Neural cell (in vitro differentiated cells): ENCODE results near the gene KRTAP20-1. TPM values are rescaled to one million over a fixed set of nuclear protein-coding genes. Genes with fewer than 3 reads are reported as not detected.

ENCODE experiments used
- H2AFZ ChIP-seq: fragments of 200-600, 300-800 bp; sonication (generic), shearing (Covaris generic); 2 replicates; pipeline ENCODE4 v1.6.0; 2014; ENCODE audit warnings: low read depth, mild to moderate bottlenecking, antibody characterized with exemption, low read length, moderate library complexity
- H3F3A ChIP-seq: fragments of 200-600 bp; shearing (Covaris generic); 2 replicates; pipeline ENCODE4 v1.6.1; 2016; ENCODE audit warnings: mild to moderate bottlenecking, moderate library complexity, mixed read lengths, antibody characterized with exemption, low read length; ENCODE audit not compliant: insufficient read depth, poor library complexity, severe bottlenecking
- H3K27ac ChIP-seq: fragments of 200-600, 300-800 bp; sonication (generic), shearing (Covaris generic); 2 replicates; pipeline ENCODE4 v1.5.1; 2014; ENCODE audit warnings: mild to moderate bottlenecking, low read length, moderate library complexity
- H3K27me3 ChIP-seq: fragments of 300-800, 200-600 bp; sonication (generic), shearing (Covaris generic); 2 replicates; pipeline ENCODE4 v1.6.0; 2014; ENCODE audit warnings: mild to moderate bottlenecking, low read depth, low read length, moderate library complexity; ENCODE audit not compliant: insufficient read depth
- H3K36me3 ChIP-seq: fragments of 300-800, 200-600 bp; sonication (generic), shearing (Covaris generic); 2 replicates; pipeline ENCODE4 v1.5.1; 2014; ENCODE audit warnings: mild to moderate bottlenecking, antibody characterized with exemption, low read length, moderate library complexity; ENCODE audit not compliant: insufficient read depth
- H3K4me2 ChIP-seq: fragments of 300-800, 200-600 bp; sonication (generic), shearing (Covaris generic); 2 replicates; pipeline ENCODE4 v1.6.0; 2014; ENCODE audit warnings: mild to moderate bottlenecking, low read length
- H3K4me3 ChIP-seq: fragments of 300-800, 200-600 bp; sonication (generic), shearing (Covaris generic); 2 replicates; pipeline ENCODE4 v1.5.1; 2014; ENCODE audit warnings: mild to moderate bottlenecking, low read length, moderate library complexity
- H3K79me2 ChIP-seq: fragments of 200-600 bp; shearing (Covaris generic); replicated peaks from 2 replicates; pipeline ENCODE4 v1.6.0; 2014; ENCODE audit warnings: mild to moderate bottlenecking, low read length, moderate library complexity; ENCODE audit not compliant: insufficient read depth
- H3K9ac ChIP-seq: fragments of 300-800, 200-600 bp; sonication (generic), shearing (Covaris generic); 2 replicates; pipeline ENCODE4 v1.6.1; 2016; ENCODE audit warnings: mild to moderate bottlenecking, low read length, mixed read lengths
- H3K9me2 ChIP-seq: fragments of 200-600 bp; shearing (Covaris generic); 2 replicates; pipeline ENCODE4 v1.6.1; 2016; ENCODE audit warnings: mild to moderate bottlenecking, low read length, mixed read lengths; ENCODE audit not compliant: insufficient read depth
- H3K9me3 ChIP-seq: fragments of 200-600, 300-800 bp; sonication (generic), shearing (Covaris generic); 2 replicates; pipeline ENCODE4 v1.6.1; 2016; ENCODE audit warnings: mild to moderate bottlenecking, mixed run types, low read length, moderate library complexity, mixed read lengths
- H4K20me1 ChIP-seq: fragments of 200-600 bp; shearing (Covaris generic); 2 replicates; pipeline ENCODE4 v1.6.1; 2016; ENCODE audit warnings: mild to moderate bottlenecking, mixed run types; ENCODE audit not compliant: insufficient read depth
- EP300 ChIP-seq: fragments of 450-650 bp; conservative IDR thresholded peaks from 2 replicates; pipeline ENCODE4 v1.6.1; 2014; ENCODE audit warnings: antibody characterized with exemption, mild to moderate bottlenecking, moderate library complexity; ENCODE audit not compliant: poor library complexity, severe bottlenecking
- EZH2 ChIP-seq: fragments of 200-600, 300-800 bp; shearing (Covaris generic), sonication (generic); IDR thresholded peaks from 2 replicates; pipeline ENCODE4 v1.6.1; 2014; ENCODE audit warnings: antibody characterized with exemption, low read length, borderline replicate concordance, mild to moderate bottlenecking; ENCODE audit not compliant: insufficient read depth, poor library complexity, severe bottlenecking
- MXI1 ChIP-seq: fragments of 450-650 bp; conservative IDR thresholded peaks from 2 replicates; pipeline ENCODE4 v1.6.1; 2014; ENCODE audit warnings: antibody characterized with exemption, mild to moderate bottlenecking; ENCODE audit not compliant: poor library complexity, severe bottlenecking
- POLR2AphosphoS5 ChIP-seq: IDR thresholded peaks from 2 replicates; pipeline ENCODE4 v1.6.1; 2012
- RAD21 ChIP-seq: fragments of 450-650 bp; conservative IDR thresholded peaks from 2 replicates; pipeline ENCODE4 v1.6.1; 2014; ENCODE audit warnings: antibody characterized with exemption, mild to moderate bottlenecking, moderate library complexity
- SMC3 ChIP-seq: fragments of 450-650 bp; conservative IDR thresholded peaks from 2 replicates; pipeline ENCODE4 v1.6.1; 2014; ENCODE audit warnings: antibody characterized with exemption, mild to moderate bottlenecking, moderate library complexity; ENCODE audit not compliant: poor library complexity
- TAF1 ChIP-seq: IDR thresholded peaks from 2 replicates; pipeline ENCODE4 v1.6.1; 2012; ENCODE audit warnings: low read depth
- polyA plus RNA-seq: library from polyadenylated mRNA; depleted of rRNA; stranded (reverse); fragments of >200 nt; gene quantifications from 2 replicates; pipeline ENCODE4 v1.2.3, GENCODE V29; 2014
- TF ChIP-seq, protein P1 (sequence below): IDR thresholded peaks from 2 replicates; pipeline ENCODE4 v1.6.1; 2012; ENCODE audit warnings: borderline replicate concordance
- TF ChIP-seq, protein P2 (sequence below): fragments of 450-650 bp; IDR thresholded peaks from 2 replicates; pipeline ENCODE4 v1.5.1; 2014; ENCODE audit warnings: antibody characterized with exemption, mild to moderate bottlenecking, moderate library complexity; ENCODE audit not compliant: poor library complexity, severe bottlenecking

KRTAP20-1 gene
- polyA plus RNA-seq, 1 donor from 2014 or later, result not detected

DNA sequence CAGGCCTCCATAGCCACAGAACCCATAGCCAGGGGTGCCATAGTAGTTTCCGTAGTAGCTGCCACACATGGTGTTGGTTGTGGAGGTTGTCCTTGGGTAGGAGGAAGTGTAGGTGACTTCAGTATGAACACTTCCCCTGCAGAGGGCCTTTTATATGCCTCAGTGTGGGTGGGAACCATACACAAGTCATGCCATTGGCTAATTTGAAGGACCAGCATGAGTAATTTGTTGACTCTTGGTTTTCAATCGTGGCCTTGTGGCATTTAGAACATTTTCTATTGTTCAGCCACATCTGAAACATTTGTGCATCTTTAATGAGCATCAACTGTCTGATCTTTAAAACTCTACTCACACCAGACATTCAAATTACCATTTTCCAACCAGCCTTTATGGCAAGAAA, 2.4 kb upstream of the KRTAP20-1 start, which contains the start of gene KRTAP6-1:
TSS of gene KRTAP6-1 (minus strand) at position 95 of the 400 bp plus-strand sequence. CDS start at position 69, 26 bp downstream.
- no peak for TF ChIP-seq TAF1
- TF ChIP-seq POLR2AphosphoS5, result no peak
- TF ChIP-seq SMC3, result no peak
- no peak for TF ChIP-seq RAD21
- TF ChIP-seq EP300, result no peak
- H3K27ac ChIP-seq, result no peak within 1 kb of the TSS
- H3K79me2 ChIP-seq, result no peaks in the 10 kb centered on the region
- no peak within 1 kb of the TSS for H2AFZ ChIP-seq
- no peaks in the 10 kb centered on the region for H3K9me2 ChIP-seq
- H3K4me2 ChIP-seq, result no peak within 1 kb of the TSS
- no peaks in the 10 kb centered on the region for H4K20me1 ChIP-seq
- no peaks in the 10 kb centered on the region for H3K36me3 ChIP-seq
- H3K9me3 ChIP-seq, result no peaks in the 10 kb centered on the region
- no peaks in the 10 kb centered on the region for H3F3A ChIP-seq
- H3K4me3 ChIP-seq, result no peak within 1 kb of the TSS
- H3K27me3 ChIP-seq, result no peaks in the 10 kb centered on the region
- H3K9ac ChIP-seq, result no peak within 1 kb of the TSS

DNA sequence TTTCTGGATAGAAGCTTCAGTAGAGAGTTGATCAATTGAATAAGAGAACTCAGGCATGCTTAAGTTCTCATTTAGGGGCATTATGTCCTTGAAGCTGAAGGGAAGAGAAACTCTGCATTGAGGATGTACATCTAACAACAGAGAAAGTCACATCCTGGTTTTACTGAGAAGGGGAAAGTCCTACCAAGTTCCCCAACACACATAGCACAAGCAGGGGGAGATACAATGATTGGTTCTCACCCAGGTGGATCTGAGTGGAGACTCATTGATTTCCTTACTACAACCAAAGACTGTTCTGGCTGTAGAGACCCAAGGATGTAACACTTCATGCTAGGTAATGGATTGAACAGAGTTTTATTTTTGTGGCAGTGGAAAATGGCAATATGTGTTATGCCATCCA, 1.0 kb upstream of the KRTAP20-1 start:
- Histone ChIP-seq H3K9me3 (no peaks in the 10 kb centered on the region), H3K79me2 (no peaks in the 10 kb centered on the region), H3K27me3 (no peaks in the 10 kb centered on the region), H3K27ac (no peak overlapping the region), H3F3A (no peaks in the 10 kb centered on the region), H3K36me3 (no peaks in the 10 kb centered on the region), H2AFZ (no peak overlapping the region), H3K9ac (no peak overlapping the region), H3K9me2 (no peaks in the 10 kb centered on the region), H3K4me3 (no peak overlapping the region), H4K20me1 (no peaks in the 10 kb centered on the region), H3K4me2 (no peak overlapping the region)
- TF ChIP-seq POLR2AphosphoS5 (no peak), RAD21 (no peak), SMC3 (no peak), EZH2 (no peak), EP300 (no peak), MXI1 (no peak), TAF1 (no peak)
- TF ChIP-seq, protein P1, sequence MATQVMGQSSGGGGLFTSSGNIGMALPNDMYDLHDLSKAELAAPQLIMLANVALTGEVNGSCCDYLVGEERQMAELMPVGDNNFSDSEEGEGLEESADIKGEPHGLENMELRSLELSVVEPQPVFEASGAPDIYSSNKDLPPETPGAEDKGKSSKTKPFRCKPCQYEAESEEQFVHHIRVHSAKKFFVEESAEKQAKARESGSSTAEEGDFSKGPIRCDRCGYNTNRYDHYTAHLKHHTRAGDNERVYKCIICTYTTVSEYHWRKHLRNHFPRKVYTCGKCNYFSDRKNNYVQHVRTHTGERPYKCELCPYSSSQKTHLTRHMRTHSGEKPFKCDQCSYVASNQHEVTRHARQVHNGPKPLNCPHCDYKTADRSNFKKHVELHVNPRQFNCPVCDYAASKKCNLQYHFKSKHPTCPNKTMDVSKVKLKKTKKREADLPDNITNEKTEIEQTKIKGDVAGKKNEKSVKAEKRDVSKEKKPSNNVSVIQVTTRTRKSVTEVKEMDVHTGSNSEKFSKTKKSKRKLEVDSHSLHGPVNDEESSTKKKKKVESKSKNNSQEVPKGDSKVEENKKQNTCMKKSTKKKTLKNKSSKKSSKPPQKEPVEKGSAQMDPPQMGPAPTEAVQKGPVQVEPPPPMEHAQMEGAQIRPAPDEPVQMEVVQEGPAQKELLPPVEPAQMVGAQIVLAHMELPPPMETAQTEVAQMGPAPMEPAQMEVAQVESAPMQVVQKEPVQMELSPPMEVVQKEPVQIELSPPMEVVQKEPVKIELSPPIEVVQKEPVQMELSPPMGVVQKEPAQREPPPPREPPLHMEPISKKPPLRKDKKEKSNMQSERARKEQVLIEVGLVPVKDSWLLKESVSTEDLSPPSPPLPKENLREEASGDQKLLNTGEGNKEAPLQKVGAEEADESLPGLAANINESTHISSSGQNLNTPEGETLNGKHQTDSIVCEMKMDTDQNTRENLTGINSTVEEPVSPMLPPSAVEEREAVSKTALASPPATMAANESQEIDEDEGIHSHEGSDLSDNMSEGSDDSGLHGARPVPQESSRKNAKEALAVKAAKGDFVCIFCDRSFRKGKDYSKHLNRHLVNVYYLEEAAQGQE, result no peak
- TF ChIP-seq, protein P2, sequence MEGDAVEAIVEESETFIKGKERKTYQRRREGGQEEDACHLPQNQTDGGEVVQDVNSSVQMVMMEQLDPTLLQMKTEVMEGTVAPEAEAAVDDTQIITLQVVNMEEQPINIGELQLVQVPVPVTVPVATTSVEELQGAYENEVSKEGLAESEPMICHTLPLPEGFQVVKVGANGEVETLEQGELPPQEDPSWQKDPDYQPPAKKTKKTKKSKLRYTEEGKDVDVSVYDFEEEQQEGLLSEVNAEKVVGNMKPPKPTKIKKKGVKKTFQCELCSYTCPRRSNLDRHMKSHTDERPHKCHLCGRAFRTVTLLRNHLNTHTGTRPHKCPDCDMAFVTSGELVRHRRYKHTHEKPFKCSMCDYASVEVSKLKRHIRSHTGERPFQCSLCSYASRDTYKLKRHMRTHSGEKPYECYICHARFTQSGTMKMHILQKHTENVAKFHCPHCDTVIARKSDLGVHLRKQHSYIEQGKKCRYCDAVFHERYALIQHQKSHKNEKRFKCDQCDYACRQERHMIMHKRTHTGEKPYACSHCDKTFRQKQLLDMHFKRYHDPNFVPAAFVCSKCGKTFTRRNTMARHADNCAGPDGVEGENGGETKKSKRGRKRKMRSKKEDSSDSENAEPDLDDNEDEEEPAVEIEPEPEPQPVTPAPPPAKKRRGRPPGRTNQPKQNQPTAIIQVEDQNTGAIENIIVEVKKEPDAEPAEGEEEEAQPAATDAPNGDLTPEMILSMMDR, result no peak

DNA sequence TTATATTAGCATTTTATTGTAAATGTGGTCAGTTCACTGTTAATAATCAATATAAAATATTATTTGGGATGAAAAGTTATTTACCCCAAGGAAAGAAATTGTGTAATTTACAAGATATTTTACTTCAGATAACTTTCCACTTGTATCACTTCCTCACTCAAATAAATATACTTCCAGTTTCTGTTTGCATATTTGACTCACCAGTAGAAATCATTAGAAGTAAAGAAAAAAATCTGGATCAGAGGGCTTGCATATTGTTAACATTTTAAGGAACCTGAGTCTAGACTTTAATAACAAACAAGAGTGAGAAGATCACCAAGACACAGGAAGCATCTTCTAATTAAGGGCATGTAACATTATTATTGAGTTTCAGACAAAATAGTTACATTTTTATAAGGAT, 3.9 kb downstream of the KRTAP20-1 start:
- TF ChIP-seq, protein P2, result no peak
- TF ChIP-seq EP300 (no peak), MXI1 (no peak), SMC3 (no peak), RAD21 (no peak), TAF1 (no peak), POLR2AphosphoS5 (no peak), EZH2 (no peak)
- TF ChIP-seq, protein P1, result no peak
- no peak overlapping the region for H3K4me3 ChIP-seq
- H3K36me3 ChIP-seq, result no peaks in the 10 kb centered on the region
- no peak overlapping the region for H3K9ac ChIP-seq
- no peaks in the 10 kb centered on the region for H3K27me3 ChIP-seq
- H3K9me2 ChIP-seq, result no peaks in the 10 kb centered on the region
- H4K20me1 ChIP-seq, result no peaks in the 10 kb centered on the region
- no peak overlapping the region for H3K27ac ChIP-seq
- H2AFZ ChIP-seq, result no peak overlapping the region
- no peak overlapping the region for H3K4me2 ChIP-seq
- no peaks in the 10 kb centered on the region for H3F3A ChIP-seq
- peaks cover 1% of the 10 kb centered on the region for H3K9me3 ChIP-seq
- no peaks in the 10 kb centered on the region for H3K79me2 ChIP-seq
